A673 (cell line): Measurements from ENCODE around the gene ADAM8.

Experiments used
- CTCF ChIP-seq: fragments of 300-800, 200-600 bp; sonication (generic); conservative IDR thresholded peaks from 2 replicates; pipeline ENCODE4 v1.5.1; 2017; ENCODE audit warnings: low read depth, mild to moderate bottlenecking, antibody characterized with exemption, low read length, moderate library complexity, mixed read lengths
- EZH2 ChIP-seq: fragments of 200-600 bp; sonication (generic); IDR thresholded peaks from 2 replicates; pipeline ENCODE4 v1.6.1; 2017; ENCODE audit warnings: borderline replicate concordance, low read depth, mild to moderate bottlenecking, mixed read lengths, antibody characterized with exemption, low read length; ENCODE audit not compliant: poor library complexity, severe bottlenecking

- TF ChIP-seq EZH2 (no peak), CTCF (no peak)
Measured at GRCh38 chr10:133293810-133294119, 17.1 kb upstream of the ADAM8 start.
